OCI-LY7 (cell line): ENCODE results near the gene USP22. TPM values are rescaled to one million over a fixed set of nuclear protein-coding genes. Genes with fewer than 3 reads are reported as not detected.
"Not testable (repeated sequence)": the region's sequence is repeated elsewhere in the genome, so short reads cannot be mapped to it uniquely, and the experiment has no call there.

Experiments used
- BruUV-seq: library from RNA; stranded (reverse); fragments of 400-500 nt; replicated peaks from 2 replicates; lab custom pipeline; 2021; lab: Mats Ljungman, UMichigan
- CTCF ChIA-PET: fragments of 300-600 bp; sonication (Branson Sonifier 250); formaldehyde crosslinking; loops from one replicate; lab custom pipeline; 2022; ENCODE audit warnings: antibody characterized with exemption; ENCODE audit not compliant: unreplicated experiment; lab: Charles Lee
- POLR2A ChIA-PET: fragments of 300-600 bp; sonication (Branson Sonifier 250); formaldehyde crosslinking; loops from one replicate; lab custom pipeline; 2022; ENCODE audit warnings: antibody characterized with exemption; lab: Charles Lee
- DNase-seq: peaks from one replicate; pipeline ENCODE4 v3.0.0-alpha.2; 2015; ENCODE audit warnings: low spot score
- H2AFZ ChIP-seq: fragments of 200-600 bp; sonication (generic), shearing (Covaris generic); 2 replicates; pipeline ENCODE4 v1.6.1; 2014; ENCODE audit warnings: mild to moderate bottlenecking, antibody characterized with exemption, low read length, moderate library complexity
- H3K27ac ChIP-seq: fragments of 200-600 bp; sonication (generic); 2 replicates; pipeline ENCODE4 v1.5.1; 2014; ENCODE audit warnings: mixed run types, low read depth, mild to moderate bottlenecking, moderate library complexity, low read length, inconsistent platforms; ENCODE audit not compliant: poor library complexity, severe bottlenecking
- H3K36me3 ChIP-seq: fragments of 200-600 bp; sonication (generic); 2 replicates; pipeline ENCODE4 v1.6.1; 2014; ENCODE audit warnings: mild to moderate bottlenecking, antibody characterized with exemption, low read length, moderate library complexity, mixed read lengths; ENCODE audit not compliant: insufficient read depth
- H3K4me1 ChIP-seq: fragments of 200-600 bp; sonication (generic); 2 replicates; pipeline ENCODE4 v1.5.1; 2014; ENCODE audit warnings: mild to moderate bottlenecking, low read length; ENCODE audit not compliant: insufficient read depth, poor library complexity, severe bottlenecking
- H3K4me2 ChIP-seq: fragments of 200-600 bp; sonication (generic); 2 replicates; pipeline ENCODE4 v1.6.1; 2014; ENCODE audit warnings: mild to moderate bottlenecking, low read length
- H3K4me3 ChIP-seq: fragments of 200-600 bp; sonication (generic); 2 replicates; pipeline ENCODE4 v1.5.1; 2014; ENCODE audit warnings: mild to moderate bottlenecking, low read depth, low read length; ENCODE audit not compliant: poor library complexity, severe bottlenecking
- H3K79me2 ChIP-seq: fragments of 200-600 bp; sonication (generic); 2 replicates; pipeline ENCODE4 v1.6.1; 2016; ENCODE audit warnings: low read depth, mild to moderate bottlenecking, low read length, moderate library complexity, mixed read lengths; ENCODE audit not compliant: insufficient read depth
- H3K9me2 ChIP-seq: fragments of 200-600 bp; sonication (generic); 2 replicates; pipeline ENCODE4 v1.6.1; 2016; ENCODE audit warnings: mild to moderate bottlenecking, low read length, mixed read lengths; ENCODE audit not compliant: insufficient read depth
- H3K9me3 ChIP-seq: fragments of 200-600 bp; sonication (generic); 2 replicates; pipeline ENCODE4 v1.6.1; 2014; ENCODE audit warnings: mild to moderate bottlenecking, mixed run types, low read length, mixed read lengths
- H4K20me1 ChIP-seq: fragments of 200-600 bp; sonication (generic); 2 replicates; pipeline ENCODE4 v1.6.1; 2014; ENCODE audit warnings: mild to moderate bottlenecking, antibody characterized with exemption, low read length, moderate library complexity, mixed read lengths; ENCODE audit not compliant: insufficient read depth
- CTCF ChIP-seq: fragments of 200-600 bp; sonication (generic); conservative IDR thresholded peaks from 2 replicates; pipeline ENCODE4 v1.5.1; 2014; ENCODE audit warnings: mild to moderate bottlenecking, antibody characterized with exemption, low read length, moderate library complexity, mixed read lengths
- EZH2phosphoT487 ChIP-seq: fragments of 200-600 bp; sonication (generic); IDR thresholded peaks from 2 replicates; pipeline ENCODE4 v1.6.1; 2018; ENCODE audit warnings: low read depth, borderline replicate concordance, mild to moderate bottlenecking, mixed run types, antibody characterized with exemption, low read length, moderate library complexity, mixed read lengths
- intact Hi-C: fragments of 100-400 bp; cut with micrococcal nuclease; formaldehyde crosslinking; loops from one replicate; pipeline ENCODE4 v1.10.0; 2022; ENCODE audit not compliant: unreplicated experiment
- total RNA-seq, 2 experiments: library from RNA; depleted of rRNA in 1 of 2; stranded (reverse); fragments of >200 nt in 1 of 2; shearing (Covaris generic) in 1 of 2; gene quantifications; 2 replicates each; pipeline ENCODE4 v1.2.3, GENCODE V29; 2014 to 2022

Gene USP22
- total RNA-seq, 2 experiments from 2014 or later = 180 to 302 TPM

GRCh38 chr17:21058098-21058893 lies 15.5 kb upstream of the USP22 start:
- TF ChIP-seq CTCF (0 out of 2 replicates have a peak, but pooled peaks have one; percentile 17), EZH2phosphoT487 (no peak)
- intact Hi-C loops = no loop called here
- DNase-seq = peak; percentile 38

GRCh38 chr17:21053056-21053455 lies 10.2 kb upstream of the USP22 start:
- H3K9me2 ChIP-seq, H3K9me3 ChIP-seq, H3K36me3 ChIP-seq, H3K79me2 ChIP-seq, BruUV-seq, intact Hi-C loops, H4K20me1 ChIP-seq: not testable (repeated sequence)
- ChIA-PET CTCF (interaction anchor here (1.2 to 3.4 kb wide), 3 partner anchors 9 to 46 kb away, joined by 5 to 17 read pairs (median 5); partner anchors contain the start of gene USP22), POLR2A (interaction anchor here (0.6 to 4.8 kb wide), 15 partner anchors 8 to 522 kb away, joined by 3 to 57 read pairs (median 6); partner anchors contain the start of gene USP22)
- Histone ChIP-seq H3K4me1 (peaks cover 63% of the 10 kb centered on the region), H3K4me2 (peak overlapping the region; percentile 86), H3K27ac (peak overlapping the region; percentile 96), H2AFZ (peak overlapping the region; percentile 58; the same call in 1 of the 2 replicates), H3K4me3 (peak overlapping the region; percentile 50)
- DNase-seq = peak; percentile 75

More at GRCh38 chr17:21058098-21058893, 15.5 kb upstream of the USP22 start:
- Histone ChIP-seq H3K27ac (peak overlapping the region; percentile 23), H4K20me1 (no peaks in the 10 kb centered on the region), H3K4me1 (peaks cover 72% of the 10 kb centered on the region), H3K9me3 (no peaks in the 10 kb centered on the region), H2AFZ (peak overlapping the region; percentile 74; the same call in 1 of the 2 replicates), H3K36me3 (no peaks in the 10 kb centered on the region), H3K79me2 (no peaks in the 10 kb centered on the region), H3K4me2 (peak overlapping the region; percentile 44), H3K9me2 (no peaks in the 10 kb centered on the region), H3K4me3 (no peak overlapping the region)
- CTCF ChIA-PET = no interaction called here
- POLR2A ChIA-PET = interaction anchor here (1.4 to 2.9 kb wide), 3 partner anchors 14 to 41 kb away, joined by 6 to 12 read pairs (median 9); no protein-coding TSS in a partner anchor
- BruUV-seq = no TSS peak

- intact Hi-C loops = no loop called here
Measured at GRCh38 chr17:21049457-21049856, 6.6 kb upstream of the USP22 start.

More at GRCh38 chr17:21049457-21049856, 6.6 kb upstream of the USP22 start:
- H3K9me2 ChIP-seq = no peaks in the 10 kb centered on the region
- POLR2A ChIA-PET = interaction anchor here (1.0 kb wide), 1 partner anchor 49 kb away, joined by 3 read pairs; no protein-coding TSS in a partner anchor
- no peak for DNase-seq
- no peaks in the 10 kb centered on the region for H3K79me2 ChIP-seq
- H3K4me2 ChIP-seq = no peak overlapping the region
- no peaks in the 10 kb centered on the region for H3K9me3 ChIP-seq
- CTCF ChIA-PET = no interaction called here
- H3K36me3 ChIP-seq = no peaks in the 10 kb centered on the region
- no peak overlapping the region for H2AFZ ChIP-seq
- BruUV-seq = no TSS peak
- H4K20me1 ChIP-seq = no peaks in the 10 kb centered on the region
- H3K27ac ChIP-seq = no peak overlapping the region
- H3K4me1 ChIP-seq = peaks cover 56% of the 10 kb centered on the region
- TF ChIP-seq CTCF (no peak), EZH2phosphoT487 (no peak)
- no peak overlapping the region for H3K4me3 ChIP-seq
